ENCODE data around the gene ZNF500. TPM values are rescaled to one million over a fixed set of nuclear protein-coding genes. Genes with fewer than 3 reads are reported as not detected.

The ZNF500 gene
- total RNA-seq, 1 donor from 2014 or later, result 5.8 TPM

GRCh38 chr16:4811242-4811641 lies 44.3 kb upstream of the ZNF500 start:
- Histone ChIP-seq H3K4me3 (ENCODE audit: low read depth, low read length) (no peak overlapping the region), H3K27me3 (ENCODE audit: control insufficient read depth, insufficient read depth, low read length) (no peaks in the 10 kb centered on the region), H3K36me3 (ENCODE audit: control insufficient read depth, insufficient read depth, low read length) (peaks cover 5% of the 10 kb centered on the region)
- DNase-seq (ENCODE audit: low read depth), result no peak
- TF ChIP-seq CTCF (IDR thresholded peaks at IDR 0.05; ENCODE audit: insufficient read depth, low read length, poor library complexity, severe bottlenecking), result no peak

DNA sequence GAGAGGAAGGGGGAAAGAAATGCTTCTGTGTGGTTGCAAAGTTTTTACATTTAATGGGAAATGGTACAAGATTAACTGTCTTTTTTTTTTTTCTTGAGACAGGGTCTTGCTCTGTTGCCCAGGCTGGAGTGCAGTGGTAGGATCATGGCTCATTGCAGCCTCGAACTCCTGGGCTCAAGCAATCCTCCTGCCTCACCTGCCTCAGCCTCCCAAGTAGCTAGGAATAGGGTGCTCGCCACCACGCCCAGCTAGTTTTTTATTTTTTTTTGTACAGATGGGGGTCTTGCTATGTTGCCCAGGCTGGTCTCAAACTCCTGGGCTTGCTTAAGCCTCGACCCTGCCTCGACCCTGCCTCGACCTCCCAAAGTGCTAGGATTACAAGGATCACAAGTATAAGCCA lies 39.3 kb upstream of the ZNF500 start:
- no peaks in the 10 kb centered on the region for H3K27me3 ChIP-seq (ENCODE audit: control insufficient read depth, insufficient read depth, low read length)
- no peaks in the 10 kb centered on the region for H3K36me3 ChIP-seq (ENCODE audit: control insufficient read depth, insufficient read depth, low read length)
- no peak for TF ChIP-seq CTCF (IDR thresholded peaks at IDR 0.05; ENCODE audit: insufficient read depth, low read length, poor library complexity, severe bottlenecking)
- H3K4me3 ChIP-seq (ENCODE audit: low read depth, low read length), result no peak overlapping the region
- no peak for DNase-seq (ENCODE audit: low read depth)

GRCh38 chr16:4805231-4805630 lies 38.3 kb upstream of the ZNF500 start:
- Histone ChIP-seq H3K4me3 (ENCODE audit: low read depth, low read length) (no peak overlapping the region), H3K27me3 (ENCODE audit: control insufficient read depth, insufficient read depth, low read length) (no peaks in the 10 kb centered on the region), H3K36me3 (ENCODE audit: control insufficient read depth, insufficient read depth, low read length) (peaks cover 1% of the 10 kb centered on the region)
- no peak for DNase-seq (ENCODE audit: low read depth)
- TF ChIP-seq CTCF (IDR thresholded peaks at IDR 0.05; ENCODE audit: insufficient read depth, low read length, poor library complexity, severe bottlenecking), result no peak

- H3K4me3 ChIP-seq (ENCODE audit: low read depth, low read length), result no peak overlapping the region
- no peak for DNase-seq (ENCODE audit: low read depth)
- no peak for TF ChIP-seq CTCF (IDR thresholded peaks at IDR 0.05; ENCODE audit: insufficient read depth, low read length, poor library complexity, severe bottlenecking)
- no peaks in the 10 kb centered on the region for H3K27me3 ChIP-seq (ENCODE audit: control insufficient read depth, insufficient read depth, low read length)
- peaks cover 1% of the 10 kb centered on the region for H3K36me3 ChIP-seq (ENCODE audit: control insufficient read depth, insufficient read depth, low read length)
Observed at GRCh38 chr16:4803898-4804762, 37.2 kb upstream of the ZNF500 start.

- DNase-seq (ENCODE audit: low read depth), result no peak
- Histone ChIP-seq H3K36me3 (ENCODE audit: control insufficient read depth, insufficient read depth, low read length) (peaks cover 1% of the 10 kb centered on the region), H3K4me3 (ENCODE audit: low read depth, low read length) (no peak overlapping the region), H3K27me3 (ENCODE audit: control insufficient read depth, insufficient read depth, low read length) (no peaks in the 10 kb centered on the region)
- no peak for TF ChIP-seq CTCF (IDR thresholded peaks at IDR 0.05; ENCODE audit: insufficient read depth, low read length, poor library complexity, severe bottlenecking)
Observed at GRCh38 chr16:4803401-4803844, 36.5 kb upstream of the ZNF500 start.

All from kidney epithelial cell (primary cell).